H1 (cell line): Measurements from ENCODE around the gene AGAP1. TPM values are rescaled to one million over a fixed set of nuclear protein-coding genes. Genes with fewer than 3 reads are reported as not detected.

Experiments used
- CTCF ChIA-PET: fragments of 300-600 bp; sonication (Branson Sonifier 250); formaldehyde crosslinking; loops from one replicate; lab custom pipeline; 2021; ENCODE audit not compliant: partially characterized antibody; lab: Charles Lee
- POLR2A ChIA-PET: fragments of 300-600 bp; sonication (Branson Sonifier 250); formaldehyde crosslinking; loops from one replicate; lab custom pipeline; 2021; ENCODE audit warnings: inconsistent platforms; ENCODE audit not compliant: partially characterized antibody; lab: Charles Lee
- DNase-seq, 2 experiments: peaks; one replicate each; pipeline versions ENCODE4 v3.0.0 to v3.0.0-alpha.2; 2010 to 2022; ENCODE audit warnings: low spot score in 2 of 2, low read depth in 1 of 2, mixed read lengths in 1 of 2
- FAIRE-seq: peaks from 2 replicates; lab custom pipeline; 2011; peaks lifted over from hg19 to GRCh38; lab: Jason Lieb, UNC
- H2AFZ ChIP-seq: 2 replicates; pipeline ENCODE4 v1.8.1; 2012; ENCODE audit warnings: low read length, inconsistent platforms
- H2AK5ac ChIP-seq: 2 replicates; pipeline ENCODE4 v1.6.1; 2013; ENCODE audit warnings: low read depth, low read length
- H2BK120ac ChIP-seq: replicated peaks from 2 replicates; pipeline ENCODE3; 2013; ENCODE audit warnings: low read depth, low read length, inconsistent platforms
- H2BK12ac ChIP-seq: 2 replicates; pipeline ENCODE4 v1.6.1; 2013; ENCODE audit warnings: low read depth, low read length
- H2BK15ac ChIP-seq: 2 replicates; pipeline ENCODE4 v1.6.1; 2013; ENCODE audit warnings: low read length
- H2BK20ac ChIP-seq: 2 replicates; pipeline ENCODE4 v1.6.1; 2013; ENCODE audit warnings: low read length
- H2BK5ac ChIP-seq: 2 replicates; pipeline ENCODE4 v1.6.1; 2013; ENCODE audit warnings: low read depth, low read length
- H3K14ac ChIP-seq: 2 replicates; pipeline ENCODE4 v1.6.1; 2013; ENCODE audit warnings: inconsistent platforms; ENCODE audit not compliant: insufficient read length
- H3K18ac ChIP-seq: 2 replicates; pipeline ENCODE4 v1.6.1; 2013; ENCODE audit warnings: low read length; ENCODE audit errors: extremely low read depth
- H3K23ac ChIP-seq: 2 replicates; pipeline ENCODE4 v1.6.1; 2013; ENCODE audit warnings: inconsistent platforms; ENCODE audit not compliant: insufficient read length
- H3K23me2 ChIP-seq: 2 replicates; pipeline ENCODE4 v1.6.1; 2013; ENCODE audit warnings: low read depth, low read length
- H3K27ac ChIP-seq: 2 replicates; pipeline ENCODE4 v1.6.1; 2011; ENCODE audit warnings: low read depth, low read length, inconsistent platforms
- H3K27me3 ChIP-seq, 4 experiments: replicated peaks in 1 of 4; 1 replicate in 1 of 4; 2 replicates in 3 of 4; pipeline versions ENCODE4 v1.6.1 to v1.8.1; 2011 to 2013; ENCODE audit warnings: low read length in 3 of 4, mild to moderate bottlenecking in 3 of 4, inconsistent platforms in 2 of 4, mixed read lengths in 2 of 4, moderate library complexity in 1 of 4; ENCODE audit not compliant: control insufficient read depth in 3 of 4, insufficient read depth in 3 of 4; ENCODE audit errors: extremely low read depth in 1 of 4
- H3K36me3 ChIP-seq, 4 experiments: 2 replicates each; pipeline versions ENCODE4 v1.6.1 to v1.8.1; 2011 to 2013; ENCODE audit warnings: mild to moderate bottlenecking in 4 of 4, low read length in 3 of 4, moderate library complexity in 2 of 4, control low read depth in 1 of 4, inconsistent platforms in 1 of 4; ENCODE audit not compliant: insufficient read depth in 4 of 4, control insufficient read depth in 2 of 4
- H3K4ac ChIP-seq: replicated peaks from 2 replicates; pipeline ENCODE3; 2013; ENCODE audit warnings: low read length, low read depth, mixed read lengths, inconsistent platforms; ENCODE audit not compliant: insufficient read length
- H3K4me1 ChIP-seq, 4 experiments: replicated peaks in 1 of 4; 1 replicate in 1 of 4; 2 replicates in 3 of 4; pipeline versions ENCODE4 v1.6.1 to v1.8.1; 2011 to 2013; ENCODE audit warnings: low read length in 3 of 4, inconsistent platforms in 2 of 4, mixed read lengths in 1 of 4; ENCODE audit not compliant: insufficient read depth in 4 of 4, control insufficient read depth in 3 of 4
- H3K4me2 ChIP-seq, 2 experiments: 2 replicates each; pipeline versions ENCODE4 v1.6.1 to v1.8.1; 2011 to 2013; ENCODE audit warnings: low read depth in 2 of 2, low read length in 2 of 2, control low read depth in 1 of 2, inconsistent platforms in 1 of 2, mild to moderate bottlenecking in 1 of 2; ENCODE audit not compliant: insufficient read depth in 1 of 2
- H3K4me3 ChIP-seq, 4 experiments: fragments of 200-600, 300-600 bp in 1 of 4; sonication (generic), shearing (Covaris generic), sonication (Bioruptor Twin) in 1 of 4; 2 replicates each; pipeline versions ENCODE4 v1.5.1 to v1.8.1; 2011 to 2016; ENCODE audit warnings: low read length in 4 of 4, low read depth in 3 of 4, control low read depth in 2 of 4, inconsistent platforms in 2 of 4, mild to moderate bottlenecking in 2 of 4, mixed read lengths in 1 of 4, moderate library complexity in 1 of 4; ENCODE audit not compliant: insufficient read depth in 2 of 4; ENCODE audit errors: extremely low read depth in 1 of 4
- H3K56ac ChIP-seq: replicated peaks from 2 replicates; pipeline ENCODE3; 2013; ENCODE audit warnings: low read depth, mild to moderate bottlenecking, mixed read lengths, low read length, inconsistent platforms; ENCODE audit not compliant: insufficient read length
- H3K79me1 ChIP-seq: 2 replicates; pipeline ENCODE4 v1.6.1; 2013; ENCODE audit warnings: low read depth, low read length, control low read depth
- H3K79me2 ChIP-seq, 2 experiments: 2 replicates each; pipeline versions ENCODE4 v1.6.1 to v1.8.1; 2012 to 2013; ENCODE audit warnings: low read length in 2 of 2, mild to moderate bottlenecking in 2 of 2, inconsistent platforms in 1 of 2; ENCODE audit not compliant: insufficient read depth in 2 of 2, control insufficient read depth in 1 of 2
- H3K9ac ChIP-seq, 4 experiments: replicated peaks in 1 of 4; 1 replicate in 1 of 4; 2 replicates in 3 of 4; pipeline versions ENCODE4 v1.6.1 to v1.8.1; 2011 to 2013; ENCODE audit warnings: low read depth in 3 of 4, low read length in 3 of 4, control low read depth in 2 of 4, mild to moderate bottlenecking in 2 of 4, moderate library complexity in 2 of 4, inconsistent platforms in 1 of 4; ENCODE audit errors: extremely low read depth in 1 of 4
- H3K9me3 ChIP-seq, 2 experiments: 2 replicates each; pipeline versions ENCODE4 v1.6.1 to v1.8.1; 2012 to 2013; ENCODE audit warnings: mild to moderate bottlenecking in 2 of 2, moderate library complexity in 2 of 2, control low read depth in 1 of 2, inconsistent platforms in 1 of 2, low read depth in 1 of 2, low read length in 1 of 2, mixed read lengths in 1 of 2; ENCODE audit not compliant: insufficient read depth in 2 of 2
- H4K20me1 ChIP-seq, 2 experiments: replicated peaks in 1 of 2; 2 replicates each; pipeline versions ENCODE3 to v1.8.1; 2011 to 2013; ENCODE audit warnings: inconsistent platforms in 2 of 2, low read length in 2 of 2, mild to moderate bottlenecking in 1 of 2; ENCODE audit not compliant: insufficient read depth in 2 of 2, control insufficient read depth in 1 of 2
- H4K5ac ChIP-seq: 2 replicates; pipeline ENCODE4 v1.6.1; 2013; ENCODE audit warnings: low read length, low read depth, mixed read lengths, inconsistent platforms; ENCODE audit not compliant: insufficient read length
- H4K8ac ChIP-seq: 2 replicates; pipeline ENCODE4 v1.8.0; 2013; ENCODE audit warnings: mild to moderate bottlenecking, moderate library complexity, low read length, inconsistent platforms; ENCODE audit not compliant: insufficient read depth; ENCODE audit errors: extremely low read depth
- H4K91ac ChIP-seq: replicated peaks from 2 replicates; pipeline ENCODE3; 2013; ENCODE audit warnings: low read length, mixed read lengths, inconsistent platforms; ENCODE audit not compliant: insufficient read length
- POLR2A ChIP-seq, 2 experiments: IDR thresholded peaks; 1 replicate in 1 of 2; 2 replicates in 1 of 2; pipeline ENCODE4 v1.6.1; 2011; ENCODE audit warnings: low read depth in 2 of 2, low read length in 2 of 2, mild to moderate bottlenecking in 2 of 2; ENCODE audit errors: control extremely low read depth in 1 of 2
- TCF12 ChIP-seq: IDR thresholded peaks from 2 replicates; pipeline ENCODE4 v1.6.1; 2011; ENCODE audit warnings: low read depth, mild to moderate bottlenecking, low read length
- WGBS, 2 experiments: shearing (Covaris generic) in 1 of 2; methylation state at CpG; one replicate each; pipeline versions ENCODE4 v1.1.6 to v1.1.7; 2013 to 2015; ENCODE audit warnings: low lambda C conversion rate in 2 of 2, mixed read lengths in 2 of 2, inconsistent platforms in 1 of 2, low coverage in 1 of 2, missing lambda C conversion rate in 1 of 2; ENCODE audit not compliant: insufficient replicate concordance in 2 of 2, insufficient coverage in 1 of 2, insufficient read length in 1 of 2; ENCODE audit errors: extremely low coverage in 1 of 2, missing lambda C conversion rate in 1 of 2; 5-methylcytosine and 5-hydroxymethylcytosine counted together
- polyA plus RNA-seq, 7 experiments: library from polyadenylated mRNA; depleted of rRNA in 3 of 7; stranded (reverse) in 5 of 7; unstranded in 2 of 7; fragments of >200 nt in 5 of 7; fragments of 200-250 nt in 2 of 7; gene quantifications; 1 replicate in 5 of 7; 2 replicates in 1 of 7; 4 replicates in 1 of 7; pipeline versions ENCODE4 v1.2.1 to v1.2.3, GENCODE V29; 2011 to 2013; ENCODE audit warnings: missing spikeins in 2 of 7, mixed read lengths in 2 of 7
- total RNA-seq: library from RNA; stranded (reverse); fragmentation: NEBNext Ultra II Directional; extraction: Animal tissue kit (Norgen Biotek cat#: 25700); gene quantifications from 2 replicates; pipeline ENCODE4 v1.2.1, GENCODE V29; 2021

AGAP1 gene
- total and polyA plus RNA-seq, 2 of the 8 experiments (the other 6 are each of a cell fraction or from before 2014, with no cell fraction given): 18.1 to 39.4 TPM

DNA sequence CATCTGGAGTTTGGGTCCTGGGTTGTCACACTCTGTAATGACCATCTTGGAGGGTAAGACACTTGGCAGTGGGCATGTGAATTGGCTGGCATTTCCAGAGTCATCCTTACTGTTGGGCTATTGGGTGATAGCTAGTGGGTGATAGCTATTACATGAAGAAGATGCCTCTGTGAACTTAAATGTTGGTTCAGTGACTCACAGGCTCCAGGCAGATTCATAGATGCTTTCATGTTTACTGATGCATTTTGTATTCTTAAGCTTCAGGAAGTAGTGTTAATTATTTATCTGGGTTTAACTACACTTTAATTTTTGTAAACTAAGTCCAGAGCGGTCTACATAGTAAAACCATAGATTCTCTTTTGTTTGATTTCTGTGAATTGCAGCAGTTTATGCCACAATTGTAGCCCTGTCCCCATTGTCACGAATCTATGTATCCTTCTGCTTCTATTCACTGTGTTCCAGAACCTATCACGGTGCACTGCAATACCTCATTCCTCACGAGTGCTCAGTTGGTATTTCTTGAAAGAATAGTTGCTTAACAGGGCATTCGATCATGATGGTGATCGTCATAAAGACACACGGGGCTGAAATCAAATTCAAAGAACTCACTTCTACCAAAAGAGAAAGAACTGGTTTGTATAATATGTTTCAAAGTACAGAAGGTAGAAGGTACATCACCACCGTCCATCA is 594.7 kb downstream of the AGAP1 start:
- WGBS, 2 experiments: 87% methylated on average over 8 of the region's 8 CpGs; no CpG with 5 or more reads in 1 of the 2 experiments
- Histone ChIP-seq H4K91ac (peak overlapping the region; percentile 92), H3K14ac (no peak overlapping the region), H3K27me3 (no peaks in the 10 kb centered on the region; a peak in 1 of 7 replicates), H3K36me3 (no peaks in the 10 kb centered on the region), H2BK12ac (peak overlapping the region; percentile 88; the same call in 1 of the 2 replicates), H2AK5ac (0 out of 2 replicates have a peak overlapping the region, but pooled peaks have one; percentile 58), H2AFZ (no peak overlapping the region), H3K4me2 (no peak overlapping the region), H2BK5ac (peak overlapping the region; percentile 99; the same call in 1 of the 2 replicates), H3K9me3 (no peaks in the 10 kb centered on the region), H4K20me1 (no peaks in the 10 kb centered on the region), H4K5ac (no peak overlapping the region), H3K4ac (no peak overlapping the region), H2BK20ac (peak overlapping the region; percentile 97; the same call in 1 of the 2 replicates), H3K4me3 (no peak overlapping the region), H3K56ac (no peak overlapping the region), H3K27ac (no peak overlapping the region), H3K18ac (peak overlapping the region; percentile 85; the same call in 1 of the 2 replicates), H3K79me2 (no peaks in the 10 kb centered on the region), H3K23me2 (0 out of 2 replicates have a peak, but pooled peaks cover 2% of the 10 kb centered on the region), H3K23ac (no peak overlapping the region), H3K4me1 (peaks cover 7 to 26% (median 23%) of the 10 kb centered on the region in 4 experiments), H3K9ac (no peak overlapping the region), H3K79me1 (no peaks in the 10 kb centered on the region), H4K8ac (no peak overlapping the region), H2BK15ac (no peak overlapping the region), H2BK120ac (peak overlapping the region; percentile 8)
- FAIRE-seq (no peak), DNase-seq (no peak)
- POLR2A ChIA-PET: no interaction called here
- CTCF ChIA-PET: interaction anchor here (0.6 to 1.1 kb wide), 3 partner anchors 54 to 309 kb away, joined by 3 read pairs; no protein-coding TSS in a partner anchor
- TF ChIP-seq POLR2A (IDR thresholded peaks at IDR 0.05; ENCODE audit: control extremely low read depth in 1 of 2, low read depth in 2 of 2, low read length in 2 of 2): no peak
- no peak for TF ChIP-seq TCF12
